Measurements from ENCODE around the gene DRC3.
A peak's percentile ranks its signal among the peaks of the same experiment; 100 is the strongest.
"Not testable (repeated sequence)": the region's sequence is repeated elsewhere in the genome, so short reads cannot be mapped to it uniquely, and the experiment has no call there.

Gene DRC3

GRCh38 chr17:17972126-17972951, at the start of gene DRC3, which contains the start of gene TOM1L2:
Gene DRC3, plus strand, starts transcription at chr17:17972862. Its CDS starts 4,737 bp downstream, at chr17:17977599.
Gene TOM1L2, minus strand, starts transcription at chr17:17972400. Its CDS starts 87 bp downstream, at chr17:17972313.
- peak; percentile 100 for DNase-seq

- DNase-seq, result no peak
Observed at GRCh38 chr17:17924131-17924856, 48.4 kb upstream of the DRC3 start.

GRCh38 chr17:17924857-17925250, 47.8 kb upstream of the DRC3 start:
- no peak for DNase-seq

GRCh38 chr17:17926036-17926435, 46.6 kb upstream of the DRC3 start:
- no peak for DNase-seq

- DNase-seq, result no peak
Observed at GRCh38 chr17:17926840-17927449, 45.7 kb upstream of the DRC3 start.

- DNase-seq, result no peak
Observed at GRCh38 chr17:17928398-17929287, 44.0 kb upstream of the DRC3 start.

GRCh38 chr17:17929655-17930380, 42.8 kb upstream of the DRC3 start:
- no peak for DNase-seq

- DNase-seq, result no peak
Observed at GRCh38 chr17:17930674-17931073, 42.0 kb upstream of the DRC3 start.

GRCh38 chr17:17931159-17931558, 41.5 kb upstream of the DRC3 start:
- no peak for DNase-seq

GRCh38 chr17:17933775-17934174, 38.9 kb upstream of the DRC3 start:
- no peak for DNase-seq

- no peak for DNase-seq
Observed at GRCh38 chr17:17934214-17934613, 38.4 kb upstream of the DRC3 start.

GRCh38 chr17:17934806-17935205, 37.9 kb upstream of the DRC3 start:
- no peak for DNase-seq

GRCh38 chr17:17935321-17936271, 37.1 kb upstream of the DRC3 start:
- DNase-seq, result no peak

GRCh38 chr17:17937201-17937853, 35.3 kb upstream of the DRC3 start:
- DNase-seq, result no peak

- no peak for DNase-seq
Observed at GRCh38 chr17:17937958-17938357, 34.7 kb upstream of the DRC3 start.

GRCh38 chr17:17938388-17939107, 34.1 kb upstream of the DRC3 start:
- DNase-seq, result no peak

GRCh38 chr17:17939941-17940340, 32.7 kb upstream of the DRC3 start:
- not testable (repeated sequence) for DNase-seq

GRCh38 chr17:17940441-17940911, 32.2 kb upstream of the DRC3 start:
- DNase-seq, result peak; percentile 74

- no peak for DNase-seq
Observed at GRCh38 chr17:17941015-17941414, 31.6 kb upstream of the DRC3 start.

Data from NCI-H1105 treated with DMSO at 0.1 percent for 48 hours (cell line).